Measurements from ENCODE around the gene SCGB1D4.

GRCh38 chr11:62266558-62266957 lies 32.3 kb downstream of the SCGB1D4 start:
- TF ChIP-seq POLR2A (IDR thresholded peaks at IDR 0.05; ENCODE audit: low read length) (no peak), GATA1 (IDR thresholded peaks at IDR 0.05; ENCODE audit: low read depth, low read length) (no peak)
